Cardiac muscle cell (in vitro differentiated cells and primary cell): Measurements from ENCODE around the gene SCAMP2. TPM values are rescaled to one million over a fixed set of nuclear protein-coding genes. Genes with fewer than 3 reads are reported as not detected.

Experiments
- DNase-seq, 2 donors: peaks; one replicate each; pipeline versions ENCODE4 v3.0.0 to v3.0.0-alpha.2; 2010 to 2017; ENCODE audit warnings: low read depth in 1 of 2, low spot score in 1 of 2
- H3K27ac ChIP-seq: fragments of 200-600 bp; sonication (generic); 2 replicates; pipeline ENCODE4 v1.5.1; 2016
- H3K27me3 ChIP-seq: fragments of 200-600 bp; sonication (generic); 2 replicates; pipeline ENCODE4 v1.6.0; 2016; ENCODE audit warnings: control low read depth
- H3K36me3 ChIP-seq: fragments of 200-600 bp; sonication (generic); 2 replicates; pipeline ENCODE4 v1.5.1; 2016; ENCODE audit warnings: control low read depth
- H3K4me1 ChIP-seq: fragments of 200-600 bp; sonication (generic); 2 replicates; pipeline ENCODE4 v1.8.1; 2017; ENCODE audit warnings: low read depth, mild to moderate bottlenecking, mixed run types
- H3K4me3 ChIP-seq: fragments of 200-600 bp; sonication (generic); 2 replicates; pipeline ENCODE4 v1.5.1; 2016; ENCODE audit warnings: mild to moderate bottlenecking
- H3K9me3 ChIP-seq: fragments of 200-600 bp; sonication (generic); 2 replicates; pipeline ENCODE4 v1.5.1; 2017; ENCODE audit warnings: low read depth, mild to moderate bottlenecking, control low read depth
- polyA plus RNA-seq: library from polyadenylated mRNA; unstranded; fragments of >200 nt; fragmentation: Nextera tagmentation; extraction: Ambion mirVana; gene quantifications from 2 replicates; pipeline ENCODE4 v1.2.1, GENCODE V29; 2016
- total RNA-seq: library from RNA; depleted of rRNA; stranded (reverse); fragments of >200 nt; gene quantifications from 2 replicates; pipeline ENCODE4 v1.2.3, GENCODE V29; 2016
- TF ChIP-seq, protein P1 (sequence below): IDR thresholded peaks from 2 replicates; pipeline ENCODE4 v1.5.1; 2012; ENCODE audit warnings: low read depth, mild to moderate bottlenecking, low read length

Gene SCAMP2
- total and polyA plus RNA-seq, 2 experiments from 2014 or later = 52.3 to 115 TPM

DNA sequence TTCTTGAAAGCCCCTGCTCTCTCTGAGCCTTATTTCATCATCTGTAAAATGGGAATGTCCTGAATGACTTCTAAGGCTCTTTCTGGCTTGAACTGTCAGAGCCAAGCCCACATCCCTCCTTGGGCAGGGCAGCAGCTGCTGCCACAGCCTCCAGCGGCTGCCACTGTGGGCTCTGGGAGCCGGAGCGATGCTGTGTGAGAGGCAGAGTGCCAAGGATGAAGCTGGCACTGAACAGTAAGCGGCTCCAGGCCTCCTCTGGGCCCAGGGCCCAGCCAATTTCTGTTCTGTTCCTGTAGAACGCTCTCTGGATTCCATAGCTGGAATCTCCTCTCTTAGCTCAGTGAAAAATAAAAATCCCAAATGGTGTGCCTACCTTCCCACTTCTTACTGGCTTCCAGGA, 42.3 kb downstream of the SCAMP2 start:
- Histone ChIP-seq H3K9me3 (no peaks in the 10 kb centered on the region), H3K4me1 (peaks cover 4% of the 10 kb centered on the region), H3K27ac (no peak overlapping the region), H3K36me3 (no peaks in the 10 kb centered on the region), H3K4me3 (no peak overlapping the region), H3K27me3 (peaks cover 26% of the 10 kb centered on the region)
- DNase-seq = no peak
- TF ChIP-seq, protein P1, sequence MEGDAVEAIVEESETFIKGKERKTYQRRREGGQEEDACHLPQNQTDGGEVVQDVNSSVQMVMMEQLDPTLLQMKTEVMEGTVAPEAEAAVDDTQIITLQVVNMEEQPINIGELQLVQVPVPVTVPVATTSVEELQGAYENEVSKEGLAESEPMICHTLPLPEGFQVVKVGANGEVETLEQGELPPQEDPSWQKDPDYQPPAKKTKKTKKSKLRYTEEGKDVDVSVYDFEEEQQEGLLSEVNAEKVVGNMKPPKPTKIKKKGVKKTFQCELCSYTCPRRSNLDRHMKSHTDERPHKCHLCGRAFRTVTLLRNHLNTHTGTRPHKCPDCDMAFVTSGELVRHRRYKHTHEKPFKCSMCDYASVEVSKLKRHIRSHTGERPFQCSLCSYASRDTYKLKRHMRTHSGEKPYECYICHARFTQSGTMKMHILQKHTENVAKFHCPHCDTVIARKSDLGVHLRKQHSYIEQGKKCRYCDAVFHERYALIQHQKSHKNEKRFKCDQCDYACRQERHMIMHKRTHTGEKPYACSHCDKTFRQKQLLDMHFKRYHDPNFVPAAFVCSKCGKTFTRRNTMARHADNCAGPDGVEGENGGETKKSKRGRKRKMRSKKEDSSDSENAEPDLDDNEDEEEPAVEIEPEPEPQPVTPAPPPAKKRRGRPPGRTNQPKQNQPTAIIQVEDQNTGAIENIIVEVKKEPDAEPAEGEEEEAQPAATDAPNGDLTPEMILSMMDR = no peak

DNA sequence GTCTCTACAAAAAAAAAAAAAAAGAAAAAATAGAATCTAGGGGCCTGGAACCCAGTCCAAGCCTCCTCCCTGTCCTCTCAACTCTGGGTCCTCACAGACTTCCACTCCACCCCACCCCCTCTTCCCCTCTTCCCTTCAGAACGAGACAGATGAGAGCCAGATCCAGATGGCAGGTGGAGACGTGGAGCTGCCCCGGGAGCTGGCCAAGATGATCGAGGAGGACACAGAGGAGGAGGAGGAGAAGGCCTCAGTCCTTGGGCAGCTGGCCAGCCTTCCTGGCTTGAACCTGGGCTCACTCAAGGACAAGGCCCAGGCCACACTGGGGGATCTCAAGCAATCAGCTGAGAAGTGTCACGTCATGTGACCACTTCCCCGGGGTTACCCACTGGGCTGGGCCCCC, 43.2 kb downstream of the SCAMP2 start:
- DNase-seq = no peak
- H3K27me3 ChIP-seq = peaks cover 35% of the 10 kb centered on the region
- H3K4me1 ChIP-seq = peaks cover 4% of the 10 kb centered on the region
- H3K27ac ChIP-seq = no peak overlapping the region
- no peaks in the 10 kb centered on the region for H3K9me3 ChIP-seq
- no peak overlapping the region for H3K4me3 ChIP-seq
- H3K36me3 ChIP-seq = no peaks in the 10 kb centered on the region
- TF ChIP-seq, protein P1 = no peak

DNA sequence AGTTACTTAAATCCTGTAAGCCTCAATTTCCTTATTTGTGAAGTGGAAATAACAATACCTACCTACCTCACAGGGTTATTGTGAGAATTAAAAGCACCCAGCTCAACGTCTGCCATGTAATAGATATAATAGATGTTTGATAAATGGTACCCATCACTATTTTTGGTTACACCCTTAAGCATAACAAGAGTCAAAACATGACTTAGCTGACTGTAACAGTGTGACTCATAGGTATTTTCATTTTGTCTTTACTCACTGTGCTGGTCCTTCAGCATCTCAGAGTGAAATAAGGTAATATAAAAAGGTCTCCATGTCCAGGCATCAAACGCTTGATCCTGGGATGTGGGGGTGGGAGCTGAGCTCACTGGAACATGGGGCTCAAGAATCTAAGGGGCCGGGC, 43.7 kb downstream of the SCAMP2 start:
- H3K4me3 ChIP-seq = no peak overlapping the region
- H3K4me1 ChIP-seq = peaks cover 4% of the 10 kb centered on the region
- TF ChIP-seq, protein P1 = no peak
- H3K9me3 ChIP-seq = no peaks in the 10 kb centered on the region
- DNase-seq = no peak
- H3K36me3 ChIP-seq = no peaks in the 10 kb centered on the region
- H3K27ac ChIP-seq = no peak overlapping the region
- H3K27me3 ChIP-seq = peaks cover 40% of the 10 kb centered on the region

DNA sequence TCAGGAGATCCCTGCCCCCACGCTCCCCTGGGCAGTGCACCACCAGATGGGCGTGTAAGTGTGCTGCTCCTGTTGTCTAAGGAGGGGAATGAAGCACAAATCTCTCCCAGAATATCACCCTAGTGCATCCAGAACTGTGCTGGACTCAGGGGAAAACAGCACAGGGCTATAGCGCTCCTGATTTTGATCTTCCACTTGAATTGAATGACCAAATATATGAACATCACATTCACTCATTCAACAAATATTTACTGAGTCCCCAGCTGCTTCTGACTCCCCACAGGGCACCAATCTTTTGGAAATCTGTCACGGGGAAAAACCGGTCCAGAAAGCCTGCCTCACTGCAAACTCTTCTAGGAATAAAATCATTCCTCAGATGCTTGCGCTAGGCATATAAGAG, 44.3 kb downstream of the SCAMP2 start:
- TF ChIP-seq, protein P1 = no peak
- H3K27ac ChIP-seq = no peak overlapping the region
- peaks cover 4% of the 10 kb centered on the region for H3K4me1 ChIP-seq
- H3K9me3 ChIP-seq = no peaks in the 10 kb centered on the region
- no peak overlapping the region for H3K4me3 ChIP-seq
- peaks cover 46% of the 10 kb centered on the region for H3K27me3 ChIP-seq
- no peaks in the 10 kb centered on the region for H3K36me3 ChIP-seq
- DNase-seq = no peak

DNA sequence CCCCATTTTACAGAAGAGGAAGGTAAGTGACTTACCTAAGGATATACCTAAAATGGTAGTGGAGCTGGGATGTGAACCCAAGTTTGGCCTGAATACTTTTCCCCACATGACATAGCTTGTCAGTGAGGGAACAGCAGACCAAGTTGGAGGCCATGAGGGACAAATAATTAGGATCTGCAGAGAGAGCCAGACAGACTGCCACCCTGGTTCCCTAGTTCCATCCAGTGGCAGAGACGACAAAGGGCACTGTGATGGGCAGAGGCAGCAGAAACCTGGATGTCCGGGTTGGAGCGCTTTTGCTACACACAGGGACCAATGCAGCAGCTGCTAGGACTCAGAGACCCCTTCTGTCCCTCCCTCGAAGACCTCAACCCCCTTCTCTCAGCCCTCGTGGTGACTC, 45.6 kb downstream of the SCAMP2 start:
- Histone ChIP-seq H3K4me1 (peaks cover 4% of the 10 kb centered on the region), H3K27me3 (peaks cover 48% of the 10 kb centered on the region), H3K36me3 (no peaks in the 10 kb centered on the region), H3K27ac (no peak overlapping the region), H3K9me3 (no peaks in the 10 kb centered on the region), H3K4me3 (no peak overlapping the region)
- TF ChIP-seq, protein P1 = no peak
- DNase-seq = no peak

DNA sequence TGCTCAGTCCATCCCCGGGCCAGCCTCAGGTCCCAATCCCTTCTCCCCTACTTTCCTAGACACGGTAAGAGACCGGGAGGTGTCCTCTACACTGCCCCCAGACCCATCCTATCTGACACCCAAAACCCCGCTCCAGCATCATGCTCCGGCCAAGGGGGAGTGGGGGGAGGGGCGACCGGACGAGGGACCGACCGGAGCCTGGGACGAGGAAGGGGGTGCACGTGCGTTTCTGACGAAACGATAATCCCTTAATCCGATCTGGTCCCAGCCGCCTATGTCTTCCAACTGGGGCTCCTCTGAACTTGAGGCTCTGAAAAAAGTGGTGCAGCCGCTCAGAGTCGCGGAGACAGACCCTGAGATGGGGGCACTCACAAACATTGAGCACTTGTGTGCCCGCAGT, 46.2 kb downstream of the SCAMP2 start:
- peaks cover 2% of the 10 kb centered on the region for H3K4me1 ChIP-seq
- no peak overlapping the region for H3K27ac ChIP-seq
- H3K9me3 ChIP-seq = no peaks in the 10 kb centered on the region
- DNase-seq = no peak
- H3K4me3 ChIP-seq = no peak overlapping the region
- H3K36me3 ChIP-seq = no peaks in the 10 kb centered on the region
- peaks cover 48% of the 10 kb centered on the region for H3K27me3 ChIP-seq
- TF ChIP-seq, protein P1 = no peak
